HG03159 (cell line): ENCODE measurements around the gene RAD51B.
"Not testable (repeated sequence)": the region's sequence is repeated elsewhere in the genome, so short reads cannot be mapped to it uniquely, and the experiment has no call there.

ENCODE experiments used
- ATAC-seq: cut with Tn5 transposase; IDR thresholded peaks from one replicate; pipeline ENCODE4 v1.9.1; 2021; ENCODE audit warnings: mild to moderate bottlenecking, moderate library complexity; ENCODE audit not compliant: unreplicated experiment

Gene RAD51B

DNA sequence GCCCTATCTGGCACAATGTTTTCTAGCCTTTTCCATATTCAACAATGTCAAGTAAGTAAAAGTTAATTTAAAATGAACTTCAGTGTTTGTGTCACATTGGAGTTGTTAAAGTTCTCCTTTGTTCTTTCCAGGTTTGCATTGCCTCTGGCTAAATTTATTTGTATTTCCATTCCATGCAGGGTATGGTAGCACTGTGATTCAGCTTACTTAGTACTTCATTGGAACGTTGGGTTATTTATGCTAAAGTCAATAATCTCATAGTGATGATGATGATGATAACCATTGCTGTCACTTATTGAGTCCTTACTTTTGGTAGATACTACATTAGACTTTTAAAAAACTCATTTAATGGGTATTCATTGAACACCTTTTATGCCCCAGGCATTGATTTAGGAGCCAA, 286.9 kb downstream of the RAD51B start:
- ATAC-seq: no peak

DNA sequence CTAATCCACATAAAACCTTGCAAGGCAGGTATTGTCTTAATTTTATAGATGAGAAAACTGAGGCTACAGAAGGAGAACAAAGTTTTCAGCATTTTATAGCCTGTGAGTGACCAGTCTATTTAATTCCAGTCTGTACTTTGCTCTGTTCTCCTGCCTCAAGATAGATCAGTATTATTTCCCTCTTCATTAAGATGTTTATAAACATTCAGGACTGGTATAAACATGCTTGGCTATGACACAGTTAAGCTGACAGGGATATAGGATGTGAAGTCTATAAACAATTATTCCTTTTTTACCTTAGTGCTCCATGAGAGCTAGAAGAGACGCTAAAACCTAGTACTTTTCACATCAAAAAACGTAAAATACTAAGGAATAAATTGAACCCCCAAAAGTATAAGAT, 287.3 kb downstream of the RAD51B start:
- no peak for ATAC-seq

DNA sequence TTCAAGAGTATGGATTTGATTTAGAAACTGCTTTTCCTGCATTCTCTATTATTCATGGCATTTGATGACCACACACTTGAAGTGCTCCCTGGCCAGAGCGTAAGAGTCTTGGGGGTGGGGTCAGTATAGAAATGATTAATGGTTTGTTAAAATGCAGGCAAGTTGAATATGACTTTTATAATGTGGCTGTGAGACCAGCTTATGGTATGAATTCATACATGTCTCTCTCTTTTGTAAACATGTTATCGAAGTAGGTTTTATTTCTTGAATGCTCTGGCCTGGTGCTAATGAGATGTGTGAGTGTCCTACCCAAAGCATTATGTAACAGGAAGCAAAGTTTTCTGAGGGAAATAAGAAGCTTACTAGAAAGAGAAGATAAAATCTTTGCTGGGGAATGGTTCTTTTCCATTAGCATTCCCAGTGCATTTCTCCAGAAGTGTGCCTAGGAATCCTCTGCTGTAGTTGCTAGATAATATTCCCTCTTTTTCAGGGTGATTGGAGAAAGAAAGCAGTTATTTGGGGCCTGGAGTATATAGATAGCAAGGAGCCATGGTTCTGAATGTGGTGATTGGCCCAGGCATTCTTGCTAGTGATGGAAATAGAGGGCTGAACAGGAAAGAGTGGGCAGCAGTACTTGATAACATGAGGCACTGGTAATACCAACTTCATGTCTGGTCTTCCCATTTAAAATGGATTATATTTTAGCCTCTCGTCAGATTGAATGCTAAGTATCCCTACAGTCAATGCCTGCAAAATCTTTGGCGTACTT, 289.7 kb downstream of the RAD51B start:
- no peak for ATAC-seq

DNA sequence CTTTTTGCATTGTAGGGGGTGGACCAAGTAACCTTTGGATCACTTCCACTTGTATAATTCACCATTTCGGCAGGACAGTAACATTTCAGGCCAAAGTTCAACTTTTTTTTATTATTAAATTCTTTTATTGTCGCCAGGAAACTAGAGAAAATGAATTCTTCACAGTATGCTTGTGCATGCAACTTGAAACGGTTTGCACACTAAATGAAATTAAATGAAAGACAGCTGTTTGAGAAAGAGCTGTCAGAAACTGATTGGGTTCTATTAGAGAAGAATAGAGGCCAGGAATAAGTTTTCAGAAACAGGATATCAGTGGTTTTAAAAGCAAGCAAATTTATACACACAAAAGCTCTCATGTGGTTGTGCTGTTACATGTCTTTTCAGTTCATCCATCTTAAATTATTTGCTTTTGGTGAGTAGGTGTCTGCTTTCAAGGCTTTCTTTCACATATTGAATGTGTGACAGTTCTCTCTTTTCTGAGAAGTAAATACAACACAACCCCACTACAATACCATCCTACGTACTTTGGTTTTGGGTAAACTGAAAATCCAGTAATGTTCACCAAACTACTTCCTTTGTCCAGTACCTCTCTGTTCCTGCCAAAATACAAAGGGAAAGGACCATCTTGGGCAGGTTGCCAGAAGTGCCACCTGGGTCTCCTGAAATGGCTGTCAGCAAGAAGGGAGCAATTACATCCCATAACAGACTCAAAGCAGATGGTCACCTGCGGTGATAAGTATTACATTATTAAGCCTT, 291.7 kb downstream of the RAD51B start:
- no peak for ATAC-seq

DNA sequence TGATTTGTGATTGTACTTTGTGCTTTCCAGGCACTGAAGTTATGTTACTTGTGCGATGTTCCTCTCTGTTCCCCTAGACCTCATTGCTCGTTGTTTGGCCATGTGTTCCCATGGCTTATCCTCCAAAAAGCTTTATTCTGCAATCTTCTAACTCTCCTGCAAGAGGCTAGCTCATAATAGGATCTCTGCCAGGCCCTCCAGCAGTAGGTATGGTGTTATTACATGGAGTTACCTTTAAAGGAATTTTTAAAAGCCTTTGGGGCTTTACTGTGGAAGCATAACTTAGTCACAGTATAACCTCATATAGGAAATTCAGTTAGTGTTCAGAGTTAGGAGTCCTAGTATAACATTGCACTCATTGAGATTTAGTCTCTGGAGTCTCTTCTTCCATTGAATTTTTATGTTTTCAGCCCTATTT, 292.3 kb downstream of the RAD51B start:
- ATAC-seq: no peak

DNA sequence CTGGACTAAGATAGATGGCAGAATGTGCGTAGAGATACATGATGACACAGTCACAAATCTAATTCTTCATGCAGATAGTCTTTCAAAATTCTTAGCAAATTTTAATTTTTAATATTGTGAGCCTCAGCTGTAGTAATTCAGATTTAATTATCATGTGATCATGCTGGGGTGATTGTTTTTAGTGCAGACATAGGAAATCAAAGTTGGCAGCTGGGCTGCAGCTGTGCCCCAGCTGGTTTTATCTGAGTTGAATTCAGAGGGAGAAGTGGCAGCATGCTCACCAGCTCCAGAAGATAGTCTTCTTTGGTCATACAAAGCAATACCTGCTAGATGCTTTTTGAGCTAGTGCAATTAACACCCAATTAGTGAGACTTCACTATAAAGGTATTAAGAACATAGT, 292.9 kb downstream of the RAD51B start:
- no peak for ATAC-seq

DNA sequence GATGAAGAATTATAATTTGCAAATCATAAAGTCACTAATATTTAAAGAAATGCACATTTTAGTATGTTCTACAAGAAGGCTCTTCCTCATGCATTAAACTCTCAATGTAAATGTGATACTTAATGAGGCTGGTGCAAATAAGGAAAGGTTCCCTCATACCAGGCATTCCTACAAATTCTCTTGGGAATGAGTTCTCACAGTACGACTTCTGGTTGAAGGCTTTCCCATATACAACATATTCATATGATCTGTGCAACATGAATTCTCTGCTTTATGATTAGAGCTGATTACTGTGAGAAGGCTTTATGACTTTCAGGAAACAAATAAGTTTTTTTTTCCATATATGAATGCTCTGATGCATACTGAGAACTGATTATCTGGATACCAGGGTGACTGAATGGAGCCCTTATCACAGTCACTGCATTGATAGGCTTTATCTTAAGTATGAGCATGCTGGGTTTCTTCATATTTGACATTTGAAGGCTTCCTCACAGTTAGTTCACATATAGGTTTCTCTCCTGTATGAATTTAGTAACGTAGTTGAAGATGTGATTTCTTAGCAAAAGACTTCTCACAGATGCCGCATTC, 293.9 kb downstream of the RAD51B start:
- no peak for ATAC-seq

DNA sequence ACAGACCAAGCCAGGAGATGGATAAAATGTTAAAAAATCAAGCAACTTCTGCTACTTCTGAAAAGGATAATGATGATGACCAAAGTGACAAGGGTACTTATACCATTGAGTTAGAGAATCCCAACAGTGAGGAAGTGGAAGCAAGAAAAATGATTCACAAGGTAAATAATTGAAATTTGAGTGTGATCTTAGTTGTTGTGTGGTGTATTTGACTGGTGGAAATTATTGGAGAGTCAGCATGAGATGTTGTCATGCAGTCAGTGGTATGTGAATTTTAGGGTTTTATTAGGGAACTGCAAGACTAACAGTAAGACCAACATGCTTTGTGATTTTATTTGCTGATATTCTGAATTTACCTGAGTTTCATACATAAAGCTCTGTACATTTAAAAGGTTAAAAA, 296.4 kb downstream of the RAD51B start:
- ATAC-seq: not testable (repeated sequence)

DNA sequence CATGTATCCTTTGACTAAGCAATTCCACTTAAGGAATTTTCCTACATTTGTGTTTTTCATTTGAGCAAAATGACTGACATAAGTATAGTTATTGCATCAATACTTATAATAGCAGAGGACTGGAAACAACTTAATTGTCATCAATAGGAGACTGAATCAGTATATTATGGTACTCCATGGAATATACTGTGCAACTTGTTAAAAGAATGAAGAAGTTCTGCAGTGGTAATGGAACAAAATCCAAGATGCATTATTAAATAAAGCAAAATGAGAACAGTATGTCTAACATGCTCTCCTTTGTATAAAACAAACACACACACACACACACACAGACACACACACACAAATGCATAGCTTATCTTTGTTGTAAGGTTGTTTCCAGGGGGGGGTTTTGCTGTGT, 303.1 kb downstream of the RAD51B start:
- ATAC-seq: no peak

DNA sequence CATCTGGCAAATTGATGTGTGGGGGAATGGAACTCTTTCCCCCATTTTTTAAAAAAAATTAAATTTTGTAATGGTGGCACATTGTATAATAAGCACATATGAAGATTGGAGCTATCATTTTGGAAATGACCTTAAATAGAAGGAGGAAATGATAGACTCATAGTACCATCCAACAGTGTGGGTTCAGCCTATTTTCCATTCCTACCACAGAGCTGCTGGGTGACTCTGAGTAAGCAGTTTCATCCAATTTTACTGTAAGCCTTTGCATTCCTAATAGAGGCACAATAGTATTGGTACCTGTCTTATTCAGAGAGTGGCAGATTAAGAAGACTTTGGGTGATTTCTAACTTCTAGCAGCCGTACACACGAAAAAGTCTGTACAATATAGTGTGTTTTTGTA, 304.5 kb downstream of the RAD51B start:
- ATAC-seq: no peak

DNA sequence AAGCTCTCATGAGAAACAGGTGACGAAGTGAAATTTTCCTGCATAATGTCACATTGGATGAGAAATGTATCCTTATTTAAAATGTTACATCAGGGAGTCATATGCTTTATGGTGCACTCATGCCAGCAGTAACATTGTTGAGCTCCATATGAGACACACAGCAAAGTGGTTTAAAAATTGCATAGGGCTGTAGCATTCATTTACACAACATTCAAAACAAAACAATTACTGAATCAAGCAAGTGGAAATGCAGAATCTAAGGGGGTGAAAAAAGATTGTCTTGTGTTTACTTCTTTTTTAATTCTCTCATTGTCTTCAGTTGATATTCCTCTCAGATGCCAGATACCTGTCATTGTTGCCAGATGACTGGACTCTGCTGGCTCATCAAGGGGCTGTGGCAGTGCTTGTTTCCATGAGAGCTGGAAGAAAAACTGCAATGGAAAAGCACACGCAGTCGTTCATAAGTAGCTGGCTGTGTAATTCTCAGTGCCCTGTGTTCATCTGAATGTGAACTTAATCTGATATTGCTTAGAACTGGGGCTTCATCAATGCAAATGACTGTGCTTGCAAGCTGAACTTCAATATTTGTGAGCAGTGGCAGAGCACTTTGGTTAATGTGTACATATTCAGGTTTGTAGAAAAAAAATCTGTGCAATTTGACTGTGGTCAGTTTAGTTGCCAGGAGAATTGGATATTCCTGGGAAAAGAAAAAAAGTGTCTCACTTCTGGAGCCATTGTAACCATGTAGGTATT, 305.6 kb downstream of the RAD51B start:
- no peak for ATAC-seq

DNA sequence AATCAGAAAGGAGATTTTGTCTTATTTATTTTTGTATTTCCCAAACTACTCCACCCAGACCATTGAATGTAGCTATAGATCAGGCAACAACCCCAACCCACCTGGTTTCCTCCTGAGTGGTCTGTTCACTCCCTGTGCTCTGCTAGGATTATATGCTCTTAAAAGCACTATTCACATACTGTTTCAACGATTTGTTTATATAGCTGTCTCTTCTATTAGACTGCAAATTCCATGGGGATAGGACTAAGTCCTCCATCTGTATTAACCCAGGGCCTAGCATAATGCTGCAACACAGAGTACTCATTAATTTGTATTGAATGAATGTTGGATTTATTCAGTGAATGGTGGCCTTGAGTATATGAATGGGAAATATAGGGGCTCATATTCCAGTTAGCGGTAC, 307.6 kb downstream of the RAD51B start:
- ATAC-seq: no peak

DNA sequence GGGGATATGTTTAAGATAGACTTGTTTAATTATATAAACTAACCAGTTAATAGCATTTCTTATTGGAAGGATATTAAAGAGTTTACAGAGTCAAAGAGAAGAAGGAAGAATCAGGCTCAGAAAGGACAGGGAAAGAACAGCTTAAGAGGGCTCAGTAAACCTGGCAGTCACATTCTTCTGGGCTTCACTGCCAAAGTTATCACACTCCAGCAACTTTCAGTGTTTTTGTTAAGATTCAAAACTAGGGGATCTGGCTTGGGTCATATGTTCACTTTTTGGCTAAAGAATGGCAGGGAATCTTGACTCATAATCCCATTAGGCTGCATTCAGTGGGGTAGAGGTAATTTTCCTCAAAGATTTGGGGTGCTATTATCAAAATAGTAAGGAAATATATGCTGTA, 312.3 kb downstream of the RAD51B start:
- no peak for ATAC-seq

DNA sequence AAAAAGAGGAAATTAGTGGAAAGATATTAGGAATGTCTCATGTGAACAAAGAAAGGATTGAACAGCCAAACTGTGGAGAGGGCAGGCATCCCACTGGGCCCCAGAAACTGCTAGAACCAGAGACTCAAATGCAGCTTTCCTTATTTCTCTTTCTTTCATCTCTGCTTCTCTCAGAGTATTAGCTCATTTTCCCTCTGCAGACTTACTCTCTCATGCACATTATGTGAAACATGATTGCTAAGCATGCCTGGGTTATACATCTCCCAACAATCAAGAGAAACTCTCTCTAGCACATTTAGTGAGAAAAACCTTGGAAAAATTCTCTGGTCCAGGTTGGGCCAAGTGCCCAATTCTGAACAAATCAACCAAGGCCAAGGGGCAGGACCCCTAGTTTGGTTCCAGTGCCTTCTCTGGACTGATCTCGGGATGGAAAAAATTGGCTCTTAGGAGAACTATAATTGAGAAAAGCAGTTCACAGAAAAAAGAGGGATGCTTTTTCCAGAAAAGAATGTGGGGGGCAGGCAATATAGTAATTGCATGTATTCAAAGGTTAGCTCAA, 313.1 kb downstream of the RAD51B start:
- ATAC-seq: no peak

DNA sequence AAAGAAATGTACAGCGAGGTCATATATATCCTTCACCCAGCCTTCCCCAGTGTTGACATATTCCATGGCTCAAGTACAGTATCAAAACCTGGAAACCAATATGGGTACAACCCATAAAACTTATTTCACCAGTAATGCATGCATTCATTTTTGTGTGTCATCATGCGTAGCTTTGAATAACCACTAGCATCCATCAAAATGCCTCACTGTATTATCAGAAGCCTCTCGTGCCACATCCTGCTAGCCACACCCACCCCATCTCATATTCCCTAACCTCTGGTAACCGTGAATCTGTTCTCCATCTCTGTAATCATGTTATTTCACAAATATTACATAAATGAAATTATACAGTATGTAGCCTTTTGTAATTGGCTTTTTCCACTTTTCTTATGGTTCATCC, 314.3 kb downstream of the RAD51B start:
- ATAC-seq: no peak

DNA sequence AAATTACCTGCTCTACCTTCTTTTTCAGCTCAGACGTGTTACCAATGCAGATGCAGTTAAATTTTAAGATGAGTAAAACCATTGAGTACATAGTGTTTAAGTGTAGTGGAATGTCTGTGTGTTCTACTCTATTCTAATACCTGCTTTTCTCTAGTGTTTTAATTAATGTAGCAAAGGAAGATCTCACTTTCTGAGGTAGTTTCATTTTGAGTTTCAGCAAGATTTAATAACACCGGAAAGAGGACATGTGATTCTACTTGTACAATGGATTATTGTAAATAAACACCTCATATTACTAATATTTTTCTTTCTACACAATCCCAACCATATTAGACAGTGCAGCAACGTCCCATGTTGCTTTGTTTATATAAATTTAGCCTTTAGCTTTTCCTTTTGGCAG, 315.4 kb downstream of the RAD51B start:
- ATAC-seq: no peak

DNA sequence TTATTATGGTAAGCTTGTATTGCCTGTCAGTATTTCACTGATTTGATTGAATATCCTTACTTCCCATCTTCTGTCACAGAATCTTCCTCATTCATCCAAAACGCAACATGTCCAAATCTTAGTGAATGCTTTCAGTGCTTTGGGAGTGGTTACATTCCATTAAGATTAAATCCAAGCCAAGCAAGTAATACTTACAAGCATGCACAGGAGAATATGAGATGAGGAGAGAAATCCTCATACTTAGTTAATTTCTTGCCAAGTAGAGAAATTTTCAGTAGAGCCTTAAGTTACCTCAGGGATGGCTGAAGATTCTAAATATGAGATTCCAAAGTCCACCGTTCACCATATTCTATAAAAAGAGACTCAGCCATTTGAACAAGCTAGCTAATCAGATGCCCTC, 316.0 kb downstream of the RAD51B start:
- no peak for ATAC-seq

DNA sequence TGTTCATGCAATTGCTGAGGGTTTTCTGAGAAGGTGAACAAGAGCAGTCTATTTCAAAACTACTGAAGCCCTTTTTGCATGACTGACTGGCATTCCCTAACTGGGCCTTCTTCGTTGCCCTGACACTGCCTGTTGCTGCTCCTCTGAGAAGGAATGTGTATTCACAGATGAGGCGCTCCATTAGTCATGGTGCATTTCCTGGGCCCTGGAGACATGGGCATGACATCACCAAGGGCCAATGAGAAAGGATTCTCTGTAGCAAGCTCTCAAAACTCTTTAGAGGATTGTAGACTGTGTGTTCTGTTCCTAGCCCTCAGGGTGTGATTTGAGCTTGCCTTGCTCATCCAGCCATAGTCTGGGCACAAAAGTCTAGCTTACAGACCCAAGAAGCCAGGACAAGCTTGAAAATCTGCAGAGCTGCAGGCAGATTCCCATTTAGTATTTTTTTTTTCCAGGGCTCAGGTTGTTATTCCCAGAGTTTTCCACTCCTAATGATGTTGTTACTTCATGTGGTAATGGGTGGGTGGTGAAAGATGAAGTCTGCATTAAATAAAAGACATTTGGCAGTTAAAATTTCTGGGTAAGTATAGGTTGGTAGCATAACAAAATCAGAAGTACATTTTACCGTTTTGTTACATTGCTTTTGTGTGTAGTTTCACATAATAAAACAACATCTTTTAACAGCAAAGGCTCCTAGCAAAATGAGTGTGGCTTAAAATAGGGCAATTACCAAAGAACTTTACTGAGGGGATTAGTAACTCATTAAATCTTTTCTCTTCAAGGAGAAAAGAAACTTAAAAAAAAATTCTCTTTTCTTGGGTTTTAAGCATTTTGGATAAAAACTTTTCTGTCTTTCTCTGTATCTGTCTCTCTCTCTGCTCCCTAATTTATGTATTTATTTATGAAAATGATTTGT, 318.4 kb downstream of the RAD51B start:
- no peak for ATAC-seq

DNA sequence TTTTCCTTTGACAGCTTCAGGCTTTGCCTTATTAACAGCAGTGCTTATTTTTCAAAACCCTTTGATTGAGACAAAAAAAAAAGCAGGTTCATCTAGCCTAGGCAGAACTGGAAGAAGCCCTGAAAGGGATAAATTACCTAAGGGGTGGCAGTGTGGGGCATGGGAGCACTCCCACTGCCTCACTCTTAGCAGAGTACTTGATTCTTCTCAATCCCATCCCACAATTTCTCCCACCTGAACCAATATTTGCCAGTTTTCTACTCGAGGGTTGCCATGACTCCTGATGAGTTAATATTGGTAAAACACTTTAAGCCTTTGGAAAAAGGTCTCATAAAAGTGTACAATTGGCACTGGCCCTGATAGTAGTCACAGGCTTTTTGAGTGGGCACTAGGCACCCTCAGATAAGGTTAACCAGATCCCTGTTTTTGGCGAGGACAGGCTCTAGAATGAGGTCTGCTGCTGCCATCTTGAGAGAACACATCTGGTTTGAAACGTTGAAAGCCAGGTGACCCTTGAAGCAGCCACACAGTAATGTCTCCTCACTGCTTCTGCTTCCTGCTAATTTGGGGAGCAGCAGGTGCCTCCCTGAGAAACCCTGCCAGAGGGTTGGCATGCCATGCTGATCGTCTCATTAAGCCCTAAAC, 320.0 kb downstream of the RAD51B start:
- ATAC-seq: no peak
